Bronchial epithelial cell (primary cell): ENCODE results near the gene TCERG1L. TPM values are rescaled to one million over a fixed set of nuclear protein-coding genes. Genes with fewer than 3 reads are reported as not detected.

Experiments
- DNase-seq: peaks from one replicate; pipeline ENCODE4 v3.0.0-alpha.2; 2010; ENCODE audit warnings: low read depth
- FAIRE-seq: peaks from 2 replicates; lab custom pipeline; 2011; peaks lifted over from hg19 to GRCh38; lab: Jason Lieb, UNC
- H3K27me3 ChIP-seq: 2 replicates; pipeline ENCODE4 v1.5.1; 2011; ENCODE audit warnings: low read length; ENCODE audit not compliant: control insufficient read depth, insufficient read depth
- H3K36me3 ChIP-seq: 2 replicates; pipeline ENCODE4 v1.5.1; 2011; ENCODE audit warnings: low read length; ENCODE audit not compliant: control insufficient read depth, insufficient read depth
- H3K4me3 ChIP-seq: 2 replicates; pipeline ENCODE4 v1.5.1; 2011; ENCODE audit warnings: mild to moderate bottlenecking, low read depth, low read length, control low read depth
- CTCF ChIP-seq: IDR thresholded peaks from 2 replicates; pipeline ENCODE4 v1.5.1; 2011; ENCODE audit warnings: mild to moderate bottlenecking, moderate library complexity, low read length, control low read depth, inconsistent platforms; ENCODE audit not compliant: insufficient read depth, severe bottlenecking
- total RNA-seq: library from RNA; depleted of rRNA; stranded (reverse); fragments of >200 nt; gene quantifications from 2 replicates; pipeline ENCODE4 v1.2.1, GENCODE V29; 2014

Gene TCERG1L
- total RNA-seq, 1 donor from 2014 or later, result not detected

- H3K4me3 ChIP-seq, result no peak overlapping the region
- no peak for TF ChIP-seq CTCF
- FAIRE-seq (no peak), DNase-seq (no peak)
- H3K36me3 ChIP-seq, result no peaks in the 10 kb centered on the region
- H3K27me3 ChIP-seq, result no peaks in the 10 kb centered on the region
Observed at GRCh38 chr10:131121511-131122035, 189.9 kb downstream of the TCERG1L start.

- DNase-seq (no peak), FAIRE-seq (no peak)
- H3K36me3 ChIP-seq, result no peaks in the 10 kb centered on the region
- H3K27me3 ChIP-seq, result no peaks in the 10 kb centered on the region
- TF ChIP-seq CTCF, result no peak
- H3K4me3 ChIP-seq, result no peak overlapping the region
Observed at GRCh38 chr10:131119626-131120355, 191.7 kb downstream of the TCERG1L start.

GRCh38 chr10:131117416-131118212, 193.9 kb downstream of the TCERG1L start:
- TF ChIP-seq CTCF, result no peak

GRCh38 chr10:131116991-131117375, 194.5 kb downstream of the TCERG1L start:
- TF ChIP-seq CTCF, result no peak
- H3K4me3 ChIP-seq, result no peak overlapping the region
- no peaks in the 10 kb centered on the region for H3K36me3 ChIP-seq
- no peaks in the 10 kb centered on the region for H3K27me3 ChIP-seq
- DNase-seq (no peak), FAIRE-seq (no peak)

More at GRCh38 chr10:131117416-131118212, 193.9 kb downstream of the TCERG1L start:
- Histone ChIP-seq H3K36me3 (no peaks in the 10 kb centered on the region), H3K27me3 (no peaks in the 10 kb centered on the region), H3K4me3 (no peak overlapping the region)
- DNase-seq (no peak), FAIRE-seq (no peak)

- FAIRE-seq (no peak), DNase-seq (no peak)
- no peak for TF ChIP-seq CTCF
- Histone ChIP-seq H3K27me3 (no peaks in the 10 kb centered on the region), H3K4me3 (no peak overlapping the region), H3K36me3 (no peaks in the 10 kb centered on the region)
Observed at GRCh38 chr10:131116216-131116990, 195.1 kb downstream of the TCERG1L start.
